COLO829 (cell line): ENCODE data around the gene PISD.

ENCODE experiments used
- DNase-seq: peaks from one replicate; pipeline ENCODE4 v3.0.0; 2012; ENCODE audit warnings: low spot score

The PISD gene

DNA sequence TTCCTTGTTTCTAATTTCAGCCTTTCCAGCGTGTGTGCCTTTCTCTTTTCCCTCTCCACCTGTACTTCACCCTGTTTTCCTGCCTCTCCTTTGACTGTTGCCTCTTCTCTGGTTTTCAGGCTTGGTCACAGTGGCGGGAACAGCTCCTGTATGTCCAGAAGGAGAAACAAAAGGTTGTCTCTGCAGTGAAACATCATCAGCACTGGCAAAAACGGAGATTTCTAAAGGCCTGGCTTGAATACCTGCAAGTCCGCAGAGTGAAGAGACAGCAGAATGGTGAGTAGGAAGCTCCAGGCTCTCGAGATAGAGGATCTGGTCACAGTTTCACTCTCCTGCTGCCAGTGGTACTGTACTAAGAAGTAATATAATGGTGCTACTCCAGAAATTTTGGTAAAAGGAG, 89.1 kb downstream of the PISD start:
- DNase-seq, result no peak

DNA sequence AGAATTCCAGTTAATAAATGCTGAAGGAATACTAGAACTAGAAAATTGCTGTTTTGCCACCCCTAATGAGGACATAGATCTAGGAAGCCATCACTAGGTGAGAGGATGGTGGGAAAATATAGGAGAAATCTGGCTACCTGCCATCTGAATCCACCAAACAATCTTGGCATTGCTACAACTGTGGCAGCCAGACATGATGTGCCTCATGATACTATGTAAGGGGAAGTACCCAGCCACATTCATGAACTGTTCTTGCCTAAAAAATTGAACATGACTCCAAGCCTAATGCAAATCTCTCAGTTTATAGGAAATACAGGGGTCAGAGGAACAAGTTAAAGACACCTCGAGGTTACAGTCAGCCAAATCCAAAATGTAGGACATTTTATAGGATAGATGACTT, 92.9 kb downstream of the PISD start:
- no peak for DNase-seq
